Effector memory CD8-positive, alpha-beta T cell (primary cell): ENCODE measurements around the gene ELK3.
A peak's percentile ranks its signal among the peaks of the same experiment; 100 is the strongest.

Source experiments
- ATAC-seq: fragments of 150-1000 bp; cut with Tn5 transposase; replicated peaks from 2 replicates; pipeline ENCODE4 v1.10.0; 2021; ENCODE audit warnings: mild to moderate bottlenecking, moderate library complexity
- DNase-seq, 3 experiments: peaks; one replicate each; pipeline ENCODE4 v3.0.0; 2021
- H3K27ac Mint-ChIP-seq, 2 donors: one replicate each; pipeline ENCODE4 v1.8.0; 2022; ENCODE audit warnings: mild to moderate bottlenecking in 2 of 2, mixed read lengths in 2 of 2, moderate library complexity in 2 of 2
- H3K27me3 Mint-ChIP-seq, 2 donors: one replicate each; pipeline ENCODE4 v1.8.0; 2022; ENCODE audit warnings: mixed read lengths in 2 of 2
- H3K36me3 Mint-ChIP-seq: one replicate; pipeline ENCODE4 v1.8.0; 2022; ENCODE audit warnings: mild to moderate bottlenecking, moderate library complexity, mixed read lengths; ENCODE audit not compliant: insufficient read depth
- H3K4me1 Mint-ChIP-seq, 2 donors: one replicate each; pipeline ENCODE4 v1.8.0; 2022; ENCODE audit warnings: low read depth in 2 of 2, mixed read lengths in 2 of 2
- H3K4me3 Mint-ChIP-seq, 2 donors: one replicate each; pipeline ENCODE4 v1.8.0; 2022; ENCODE audit warnings: mild to moderate bottlenecking in 2 of 2, mixed read lengths in 2 of 2, moderate library complexity in 2 of 2
- H3K9me3 Mint-ChIP-seq, 2 donors: one replicate each; pipeline ENCODE4 v1.8.0; 2022; ENCODE audit warnings: mixed read lengths in 2 of 2

ELK3 gene

GRCh38 chr12:96170762-96171161 is 23.4 kb upstream of the ELK3 start:
- H3K27me3 Mint-ChIP-seq = peaks cover 33 to 35% of the 10 kb centered on the region in 2 donors
- ATAC-seq = no peak
- no peaks in the 10 kb centered on the region for H3K36me3 Mint-ChIP-seq
- no peak for DNase-seq
- H3K4me3 Mint-ChIP-seq = no peak overlapping the region
- no peaks in the 10 kb centered on the region for H3K9me3 Mint-ChIP-seq
- no peak overlapping the region for H3K27ac Mint-ChIP-seq
- no peaks in the 10 kb centered on the region for H3K4me1 Mint-ChIP-seq

DNA sequence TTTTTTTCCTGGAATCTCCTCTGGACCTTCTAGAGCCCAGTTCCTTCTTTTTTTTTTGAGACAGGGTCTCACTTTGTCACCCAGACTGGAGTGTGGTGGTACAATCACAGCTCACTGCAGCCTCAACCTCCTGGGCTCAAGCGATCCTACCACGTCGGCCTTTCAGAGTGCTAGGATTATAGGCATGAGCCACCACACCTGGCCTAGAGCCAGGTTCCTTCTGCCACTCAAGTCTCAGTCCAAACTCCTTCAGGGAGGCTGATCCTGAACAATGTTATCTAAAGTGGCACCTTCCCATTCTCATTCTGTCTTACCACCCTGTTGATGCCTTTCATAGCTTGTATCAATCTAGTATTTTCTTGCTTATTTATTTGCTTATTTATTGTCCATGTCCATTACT is 22.3 kb upstream of the ELK3 start:
- no peaks in the 10 kb centered on the region for H3K9me3 Mint-ChIP-seq
- ATAC-seq (no peak), DNase-seq (no peak)
- no peaks in the 10 kb centered on the region for H3K36me3 Mint-ChIP-seq
- peaks cover 2% of the 10 kb centered on the region in 2 donors for H3K4me1 Mint-ChIP-seq
- H3K4me3 Mint-ChIP-seq = no peak overlapping the region
- H3K27me3 Mint-ChIP-seq = peaks cover 33 to 35% of the 10 kb centered on the region in 2 donors
- H3K27ac Mint-ChIP-seq = peak overlapping the region in 1 of 2 donors; percentile 15

GRCh38 chr12:96172981-96173380 is 21.2 kb upstream of the ELK3 start:
- H3K9me3 Mint-ChIP-seq = no peaks in the 10 kb centered on the region
- H3K27ac Mint-ChIP-seq = no peak overlapping the region
- H3K27me3 Mint-ChIP-seq = peaks cover 33 to 35% of the 10 kb centered on the region in 2 donors
- no peak for DNase-seq
- no peak for ATAC-seq
- H3K4me1 Mint-ChIP-seq = peaks cover 5% of the 10 kb centered on the region in 2 donors
- no peak overlapping the region for H3K4me3 Mint-ChIP-seq
- H3K36me3 Mint-ChIP-seq = no peaks in the 10 kb centered on the region

- Mint-ChIP-seq H3K27me3 (peaks cover 17% of the 10 kb centered on the region in 2 donors), H3K27ac (peak overlapping the region; percentile 56 to 61)
Measured at GRCh38 chr12:96176575-96176974, 17.6 kb upstream of the ELK3 start.

GRCh38 chr12:96177013-96177412 is 17.2 kb upstream of the ELK3 start:
- Mint-ChIP-seq H3K9me3 (no peaks in the 10 kb centered on the region), H3K4me3 (no peak overlapping the region), H3K36me3 (no peaks in the 10 kb centered on the region), H3K27ac (peak overlapping the region; percentile 56 to 61), H3K4me1 (peaks cover 5% of the 10 kb centered on the region in 2 donors), H3K27me3 (peaks cover 12 to 13% of the 10 kb centered on the region in 2 donors)
- DNase-seq (no peak), ATAC-seq (peak; percentile 72)

More at GRCh38 chr12:96176575-96176974, 17.6 kb upstream of the ELK3 start:
- Mint-ChIP-seq H3K4me3 (no peak overlapping the region), H3K36me3 (no peaks in the 10 kb centered on the region), H3K9me3 (no peaks in the 10 kb centered on the region), H3K4me1 (peaks cover 5% of the 10 kb centered on the region in 2 donors)
- ATAC-seq (no peak), DNase-seq (no peak)

DNA sequence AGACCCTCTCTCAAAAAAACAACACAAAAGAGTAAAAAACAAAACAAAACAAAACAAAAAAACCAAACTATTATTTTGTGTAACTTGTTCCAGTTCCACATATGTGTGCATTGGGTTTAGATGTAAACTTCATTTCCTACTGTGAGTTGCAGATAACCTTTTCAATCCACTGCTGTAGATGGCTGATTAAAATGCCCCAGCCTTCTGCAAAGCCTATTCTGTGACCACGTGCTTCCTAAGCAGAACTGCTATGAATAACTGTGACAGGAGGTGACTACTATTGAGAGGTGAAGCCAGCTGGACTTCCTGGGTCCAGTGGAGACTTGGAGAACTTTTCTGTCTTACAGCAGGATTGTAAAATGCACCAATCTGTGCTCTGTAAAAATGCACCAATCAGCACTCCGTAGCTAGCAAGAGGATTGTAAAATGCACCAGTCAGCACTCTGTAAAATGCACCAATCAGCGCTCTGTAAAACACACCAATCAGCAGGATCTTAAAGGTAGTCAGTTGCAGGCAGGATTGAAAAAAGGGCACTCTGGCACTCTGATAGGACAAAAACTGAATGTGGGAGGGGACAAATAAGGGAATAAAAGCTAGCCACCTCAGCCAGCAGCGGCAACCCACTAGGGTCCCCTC is 10.3 kb upstream of the ELK3 start:
- Mint-ChIP-seq H3K4me1 (peaks cover 8 to 12% of the 10 kb centered on the region in 2 donors), H3K4me3 (no peak overlapping the region), H3K27ac (no peak overlapping the region), H3K36me3 (no peaks in the 10 kb centered on the region), H3K9me3 (no peaks in the 10 kb centered on the region), H3K27me3 (no peaks in the 10 kb centered on the region)
- DNase-seq = no peak
- ATAC-seq = no peak

- Mint-ChIP-seq H3K27ac (no peak overlapping the region), H3K9me3 (no peaks in the 10 kb centered on the region), H3K4me3 (no peak overlapping the region), H3K36me3 (no peaks in the 10 kb centered on the region), H3K27me3 (no peaks in the 10 kb centered on the region), H3K4me1 (peaks cover 8 to 12% of the 10 kb centered on the region in 2 donors)
- no peak for DNase-seq
- ATAC-seq = no peak
Measured at GRCh38 chr12:96185914-96186313, 8.3 kb upstream of the ELK3 start.

- no peak overlapping the region for H3K4me3 Mint-ChIP-seq
- no peaks in the 10 kb centered on the region for H3K27me3 Mint-ChIP-seq
- no peak overlapping the region for H3K27ac Mint-ChIP-seq
- H3K36me3 Mint-ChIP-seq = no peaks in the 10 kb centered on the region
- H3K9me3 Mint-ChIP-seq = no peaks in the 10 kb centered on the region
- H3K4me1 Mint-ChIP-seq = peaks cover 8 to 12% of the 10 kb centered on the region in 2 donors
- DNase-seq = no peak
- peak; percentile 42 for ATAC-seq
Measured at GRCh38 chr12:96186607-96187301, 7.4 kb upstream of the ELK3 start.

GRCh38 chr12:96187956-96188355 is 6.2 kb upstream of the ELK3 start:
- no peaks in the 10 kb centered on the region for H3K27me3 Mint-ChIP-seq
- ATAC-seq (no peak), DNase-seq (no peak)
- peaks cover 11 to 17% of the 10 kb centered on the region in 2 donors for H3K4me1 Mint-ChIP-seq
- peak overlapping the region; percentile 41 to 64 for H3K27ac Mint-ChIP-seq
- H3K36me3 Mint-ChIP-seq = peaks cover 8% of the 10 kb centered on the region
- H3K9me3 Mint-ChIP-seq = no peaks in the 10 kb centered on the region
- no peak overlapping the region for H3K4me3 Mint-ChIP-seq

DNA sequence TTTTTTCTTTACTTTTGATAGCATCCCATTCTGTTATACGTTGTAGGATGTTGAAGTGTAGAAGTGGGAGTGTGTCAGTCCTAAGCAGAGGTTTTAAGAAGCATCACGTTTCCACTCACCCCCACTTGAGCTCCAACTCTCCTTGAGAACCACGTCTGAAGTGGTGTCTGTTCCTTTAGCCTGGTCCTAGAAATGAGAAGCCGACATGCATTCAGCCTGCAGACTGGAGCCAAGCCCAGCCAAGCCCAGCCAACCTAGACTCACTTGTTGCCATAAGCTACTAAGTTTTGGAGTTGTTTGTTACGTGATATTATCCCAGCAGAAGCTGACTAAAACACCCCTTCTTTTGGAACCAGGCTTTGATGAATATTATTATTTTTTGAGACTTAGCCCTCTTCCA is 4.4 kb upstream of the ELK3 start:
- Mint-ChIP-seq H3K36me3 (peaks cover 24% of the 10 kb centered on the region), H3K9me3 (no peaks in the 10 kb centered on the region), H3K27ac (peak overlapping the region in 1 of 2 donors; percentile 61), H3K27me3 (no peaks in the 10 kb centered on the region), H3K4me3 (no peak overlapping the region), H3K4me1 (peaks cover 11 to 18% of the 10 kb centered on the region in 2 donors)
- no peak for ATAC-seq
- no peak for DNase-seq

DNA sequence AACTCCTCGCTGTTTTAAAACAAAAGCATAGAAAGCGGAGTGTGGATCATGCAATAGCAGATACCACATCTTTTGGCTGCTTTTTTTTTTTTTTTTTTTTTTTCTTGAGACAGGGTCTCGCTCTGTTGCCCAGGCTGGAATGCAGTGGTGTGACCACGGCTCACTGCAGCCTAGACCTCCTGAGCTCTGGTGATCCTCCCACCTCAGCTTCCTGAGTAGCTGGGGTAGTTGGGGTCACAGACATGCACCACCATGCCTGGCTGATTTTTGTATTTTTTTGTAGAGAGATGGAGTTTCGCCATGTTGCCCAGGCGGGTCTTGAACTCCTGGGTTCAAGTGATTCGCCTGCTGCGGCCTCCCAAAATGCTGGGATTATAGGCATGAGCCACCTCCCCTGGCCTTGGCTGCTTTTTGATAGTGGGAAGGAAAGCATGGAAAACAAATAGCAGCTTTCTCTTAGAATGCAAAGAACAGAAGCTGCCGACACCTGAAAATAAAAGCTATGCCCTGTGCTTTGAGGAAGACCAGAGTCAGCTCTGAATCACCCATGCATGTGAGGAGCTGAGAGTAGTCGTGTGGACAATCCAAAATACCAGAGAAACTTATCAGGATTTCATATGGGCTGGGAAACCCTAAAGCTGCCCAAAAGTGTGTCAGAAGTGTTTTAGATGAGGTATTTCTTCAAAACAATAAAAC is 3.6 kb upstream of the ELK3 start:
- H3K36me3 Mint-ChIP-seq = peaks cover 31% of the 10 kb centered on the region
- H3K4me1 Mint-ChIP-seq = peaks cover 17 to 23% of the 10 kb centered on the region in 2 donors
- H3K4me3 Mint-ChIP-seq = no peak overlapping the region
- peak overlapping the region in 1 of 2 donors; percentile 61 for H3K27ac Mint-ChIP-seq
- no peaks in the 10 kb centered on the region for H3K27me3 Mint-ChIP-seq
- no peaks in the 10 kb centered on the region for H3K9me3 Mint-ChIP-seq
- ATAC-seq = no peak
- no peak for DNase-seq

- Mint-ChIP-seq H3K27ac (peak overlapping the region; percentile 98 to 99), H3K4me1 (peaks cover 24 to 28% of the 10 kb centered on the region in 2 donors)
- no peak for ATAC-seq
Measured at GRCh38 chr12:96192926-96193573, 1.1 kb upstream of the ELK3 start.

DNA sequence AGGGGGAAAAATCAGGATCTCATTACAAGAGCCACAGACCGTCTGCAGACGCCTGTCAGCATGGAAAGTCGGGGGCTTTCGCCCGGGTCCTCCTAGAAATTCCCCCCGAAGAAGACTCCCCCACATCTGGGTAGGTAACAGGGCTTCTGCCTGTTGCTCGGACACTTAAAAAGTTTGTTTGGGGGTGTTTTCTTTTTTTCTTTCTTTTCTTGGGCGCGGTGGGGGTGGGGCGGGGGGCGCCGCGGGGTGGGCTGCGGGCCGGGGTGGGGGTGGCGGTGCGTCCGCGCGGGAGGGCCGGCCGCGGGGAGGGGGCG is 358 bp downstream of the ELK3 start:
- Mint-ChIP-seq H3K27ac (peak overlapping the region; percentile 98 to 99), H3K4me3 (peak overlapping the region; percentile 89 to 95), H3K36me3 (peaks cover 47% of the 10 kb centered on the region), H3K27me3 (no peaks in the 10 kb centered on the region), H3K9me3 (no peaks in the 10 kb centered on the region), H3K4me1 (peaks cover 38 to 40% of the 10 kb centered on the region in 2 donors)
- DNase-seq = no peak
- peak; percentile 1 for ATAC-seq

More at GRCh38 chr12:96192926-96193573, 1.1 kb upstream of the ELK3 start:
- Mint-ChIP-seq H3K4me3 (peak overlapping the region; percentile 89 to 95), H3K27me3 (no peaks in the 10 kb centered on the region), H3K36me3 (peaks cover 41% of the 10 kb centered on the region), H3K9me3 (no peaks in the 10 kb centered on the region)
- DNase-seq = peak in 1 of 3 experiments; percentile 8
